HT1080 (cell line): ENCODE data around the gene GRN. TPM values are rescaled to one million over a fixed set of nuclear protein-coding genes. Genes with fewer than 3 reads are reported as not detected.

Experiments
- DNase-seq: peaks from one replicate; pipeline ENCODE4 v3.0.0-alpha.2; 2015; ENCODE audit warnings: low read depth
- polyA plus RNA-seq, 2 experiments: library from polyadenylated mRNA; depleted of rRNA; stranded (reverse); fragments of >200 nt; gene quantifications; 2 replicates each; pipeline ENCODE4 v1.2.3, GENCODE V29; 2015
- total RNA-seq: library from RNA; depleted of rRNA; stranded (reverse); fragments of >200 nt; shearing (Covaris generic); gene quantifications from 2 replicates; pipeline ENCODE4 v1.2.3, GENCODE V29; 2014; rRNA removed

The GRN gene
- 139 and 191 TPM in 2 replicates for total RNA-seq
- polyA plus RNA-seq (2015; cell fraction: cytosol; rRNA removed): 180 and 191 TPM in 2 replicates
- 360 and 432 TPM in 2 replicates for polyA plus RNA-seq (2015; cell fraction: nucleus; rRNA removed)

DNA sequence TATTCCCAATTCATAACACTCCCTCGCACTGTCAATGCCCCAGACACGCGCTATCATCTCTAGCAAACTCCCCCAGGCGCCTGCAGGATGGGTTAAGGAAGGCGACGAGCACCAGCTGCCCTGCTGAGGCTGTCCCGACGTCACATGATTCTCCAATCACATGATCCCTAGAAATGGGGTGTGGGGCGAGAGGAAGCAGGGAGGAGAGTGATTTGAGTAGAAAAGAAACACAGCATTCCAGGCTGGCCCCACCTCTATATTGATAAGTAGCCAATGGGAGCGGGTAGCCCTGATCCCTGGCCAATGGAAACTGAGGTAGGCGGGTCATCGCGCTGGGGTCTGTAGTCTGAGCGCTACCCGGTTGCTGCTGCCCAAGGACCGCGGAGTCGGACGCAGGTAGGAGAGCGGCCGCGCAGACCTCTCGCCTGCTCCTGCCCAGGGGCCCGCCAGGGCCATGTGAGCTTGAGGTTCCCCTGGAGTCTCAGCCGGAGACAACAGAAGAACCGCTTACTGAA, at the start of gene GRN:
TSS of gene GRN (plus strand) at position 364 of the 515 bp plus-strand sequence. CDS start 3,863 bp downstream, outside the sequence.
- peak; percentile 99 for DNase-seq

DNA sequence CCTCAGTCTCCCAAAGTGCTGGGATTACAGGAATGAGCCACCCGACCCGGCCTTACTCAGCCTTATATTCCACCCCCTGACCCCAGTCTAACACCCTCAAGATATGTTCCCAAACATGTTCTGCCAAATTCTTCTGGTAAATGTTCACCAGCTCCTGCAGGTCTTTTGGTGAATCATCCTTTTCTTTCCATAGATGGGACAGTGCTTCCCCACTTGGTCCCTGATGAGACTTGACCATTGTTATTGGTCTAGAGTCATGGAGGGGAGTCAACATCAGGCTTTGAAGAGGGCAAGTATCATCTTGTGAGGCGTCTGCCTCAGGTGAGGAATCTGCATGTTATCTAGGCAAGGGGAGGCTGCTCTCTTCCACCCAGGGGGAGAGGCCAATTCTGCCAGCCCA, 47.1 kb upstream of the GRN start:
- no peak for DNase-seq

DNA sequence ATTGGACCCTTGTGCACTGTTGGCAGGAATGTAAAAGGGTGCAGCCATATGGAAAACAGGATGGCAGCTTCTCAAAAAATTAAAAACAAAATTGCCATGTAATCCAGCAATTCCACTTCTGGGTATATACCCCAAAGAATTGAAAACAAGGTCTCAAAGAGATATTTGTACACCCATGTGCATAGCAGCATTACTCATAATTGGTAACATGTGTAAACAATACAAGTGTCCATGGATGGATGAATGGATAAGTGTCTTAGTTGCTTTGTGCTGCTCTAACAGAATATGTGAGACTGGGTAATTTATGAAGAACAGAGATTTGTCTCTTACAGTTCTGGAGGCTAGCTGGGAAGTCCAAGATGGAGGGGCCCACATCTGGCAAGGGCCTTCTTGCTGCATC, 40.5 kb upstream of the GRN start:
- DNase-seq: no peak

DNA sequence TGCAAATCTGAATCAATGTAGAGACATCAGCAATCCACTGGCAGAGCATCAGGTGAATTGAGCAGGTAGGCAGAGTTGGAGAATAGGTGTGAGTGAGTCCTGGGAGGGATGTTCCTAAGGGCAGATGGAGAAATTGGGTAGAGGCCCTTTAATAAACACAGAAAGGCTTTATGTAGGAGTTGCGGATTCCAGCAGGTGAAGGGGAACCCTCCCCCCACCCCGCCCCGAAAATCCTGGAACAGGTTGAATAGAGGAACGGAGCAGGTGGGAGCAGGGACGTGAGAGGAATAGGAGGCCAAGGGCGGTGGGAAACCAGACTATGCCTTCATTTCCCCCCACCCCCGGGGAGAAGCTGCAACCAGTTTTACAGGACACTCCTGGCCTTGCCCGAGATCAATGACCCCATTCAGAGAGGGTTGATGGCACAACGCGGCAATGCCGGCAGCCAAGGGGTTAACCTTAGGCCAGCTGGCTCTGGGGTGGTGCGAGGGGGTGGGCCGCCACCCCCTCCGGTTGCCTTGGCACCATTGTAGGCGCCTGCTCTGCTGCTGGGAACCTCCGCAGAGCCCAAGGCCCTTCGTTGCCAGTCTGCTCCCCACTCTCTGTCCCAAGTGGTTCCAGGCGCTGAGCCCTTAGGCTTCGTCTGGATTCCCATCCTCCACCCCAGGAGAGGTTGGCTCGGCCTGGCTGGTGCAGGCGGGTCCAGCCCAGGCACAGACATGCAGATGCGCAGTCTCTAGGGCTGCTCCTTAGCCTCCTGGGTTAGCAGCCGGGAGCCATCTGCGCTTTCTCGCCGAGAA, 37.5 kb upstream of the GRN start:
- DNase-seq: no peak

DNA sequence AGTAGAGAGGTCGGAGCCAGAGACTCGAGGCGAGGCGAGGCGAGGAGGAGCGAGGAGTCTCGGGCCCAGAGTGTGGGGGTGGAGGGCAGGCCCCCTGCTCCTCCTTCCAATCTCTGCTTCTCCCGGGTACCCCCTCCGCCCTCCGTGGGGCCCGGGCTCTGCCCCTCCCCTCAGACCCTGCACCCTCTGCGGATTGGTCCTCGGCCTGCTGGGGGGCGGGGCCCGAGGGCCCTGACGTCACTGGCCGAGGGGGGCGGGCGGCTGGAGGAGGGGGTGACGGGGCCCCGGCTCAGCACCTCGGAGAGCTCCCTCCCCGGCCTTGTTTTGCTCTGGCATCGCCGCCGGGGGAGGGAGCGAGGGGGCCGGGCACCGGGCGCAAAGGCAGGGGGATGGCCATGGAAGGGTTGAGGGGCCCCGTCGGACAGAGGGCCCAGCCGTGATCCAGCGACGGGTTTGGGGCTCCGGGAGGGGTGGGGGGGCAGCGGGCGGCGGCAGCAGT, 36.7 kb upstream of the GRN start, which contains the start of gene RUNDC3A:
TSS of gene RUNDC3A (plus strand) at position 282 of the 499 bp plus-strand sequence. CDS start 232 bp downstream, outside the sequence.
- no peak for DNase-seq

DNA sequence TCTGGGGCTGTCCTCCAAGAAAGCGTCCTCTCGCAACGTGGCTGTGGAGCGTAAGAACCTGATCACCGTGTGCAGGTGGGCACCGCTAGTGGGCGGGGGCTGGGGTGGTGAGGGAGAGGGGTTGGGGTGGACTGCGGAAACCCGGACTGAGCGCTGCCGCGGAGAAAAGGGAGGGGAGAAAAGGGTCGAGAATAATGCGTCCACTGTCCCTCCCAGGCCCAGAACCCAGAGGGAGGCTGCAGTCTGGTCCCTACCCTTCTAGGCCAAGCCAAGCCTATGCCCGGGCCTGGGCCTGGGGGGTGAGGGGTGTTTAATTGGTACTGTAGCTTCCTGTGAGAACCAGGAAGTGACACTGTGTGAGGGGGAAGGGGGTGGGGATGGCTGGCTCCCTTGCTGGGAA, 36.2 kb upstream of the GRN start:
- DNase-seq: no peak

DNA sequence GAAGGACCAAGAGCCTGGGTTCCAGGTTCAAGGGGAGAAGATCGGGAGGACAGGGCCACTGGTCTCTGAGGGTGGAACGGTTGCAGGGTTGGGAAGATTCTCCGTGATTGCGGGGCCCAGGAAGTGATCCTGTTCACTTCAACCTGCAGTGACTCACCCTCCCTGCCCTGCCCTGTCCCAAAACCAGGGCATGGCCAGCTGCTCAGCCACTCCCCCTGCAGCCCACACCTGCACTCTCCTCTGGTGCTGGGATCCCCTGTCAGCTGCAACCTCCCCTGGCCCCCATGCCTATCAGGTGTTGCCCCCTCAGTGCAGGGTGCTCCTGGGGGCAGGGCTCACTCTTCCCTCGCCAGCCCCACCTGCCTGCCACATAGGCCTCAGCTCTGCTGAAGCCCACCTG, 35.6 kb upstream of the GRN start:
- DNase-seq: no peak

DNA sequence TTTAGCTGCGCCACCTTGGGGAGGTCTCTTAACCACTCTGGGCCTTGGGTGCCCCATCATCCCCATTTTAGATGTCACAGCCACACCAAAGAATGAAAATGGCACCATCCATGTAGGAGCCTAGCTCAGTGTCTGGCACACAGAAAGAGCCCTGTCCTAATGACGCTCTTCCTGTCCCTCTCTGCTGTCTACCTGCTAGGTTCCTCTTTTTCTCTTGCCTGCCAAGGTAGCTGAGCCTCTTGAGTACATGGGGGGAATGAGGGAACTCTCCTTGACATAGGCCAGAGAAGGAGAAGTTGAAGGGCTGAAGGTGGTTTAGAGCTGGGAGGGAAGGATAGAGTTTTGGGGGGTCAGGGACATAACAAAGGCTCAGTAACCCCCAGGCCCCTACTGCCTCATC, 34.9 kb upstream of the GRN start:
- no peak for DNase-seq

DNA sequence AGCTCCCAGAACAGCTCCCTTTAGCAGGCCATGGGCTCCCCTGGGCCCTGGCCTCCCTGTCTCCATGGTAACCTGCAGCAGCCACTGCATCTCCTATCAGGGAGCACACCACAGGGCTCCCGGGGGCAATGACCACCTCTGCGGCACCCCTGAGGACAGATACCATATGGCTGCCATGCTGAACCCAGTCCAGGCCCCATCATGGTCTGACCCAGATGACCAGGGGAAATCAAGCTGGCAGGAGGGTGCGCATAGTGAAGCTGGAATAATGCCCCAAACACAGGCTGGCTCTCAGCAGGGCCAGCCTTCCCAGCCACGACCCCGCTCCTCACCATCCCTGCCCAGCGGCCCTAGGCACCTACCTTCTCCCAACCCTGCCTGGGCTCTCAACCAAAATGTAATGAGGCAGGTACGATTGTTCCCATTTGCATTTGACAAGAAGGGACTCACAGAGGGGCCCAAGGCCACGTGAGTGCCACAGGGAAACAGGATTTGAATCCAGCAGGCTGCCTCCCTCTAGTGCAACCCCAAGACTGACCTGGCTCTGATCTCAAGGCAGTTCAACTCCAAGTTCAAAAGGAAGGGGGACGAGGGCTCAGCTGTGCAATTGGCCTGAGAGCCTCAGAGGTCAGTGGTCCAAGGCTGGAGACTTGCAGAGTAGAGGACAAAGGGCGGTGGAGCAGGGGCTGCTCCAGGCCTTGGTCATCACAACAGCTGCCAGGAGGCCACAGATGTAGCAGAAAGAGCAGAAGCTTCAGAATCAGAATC, 34.3 kb upstream of the GRN start:
- DNase-seq: no peak

DNA sequence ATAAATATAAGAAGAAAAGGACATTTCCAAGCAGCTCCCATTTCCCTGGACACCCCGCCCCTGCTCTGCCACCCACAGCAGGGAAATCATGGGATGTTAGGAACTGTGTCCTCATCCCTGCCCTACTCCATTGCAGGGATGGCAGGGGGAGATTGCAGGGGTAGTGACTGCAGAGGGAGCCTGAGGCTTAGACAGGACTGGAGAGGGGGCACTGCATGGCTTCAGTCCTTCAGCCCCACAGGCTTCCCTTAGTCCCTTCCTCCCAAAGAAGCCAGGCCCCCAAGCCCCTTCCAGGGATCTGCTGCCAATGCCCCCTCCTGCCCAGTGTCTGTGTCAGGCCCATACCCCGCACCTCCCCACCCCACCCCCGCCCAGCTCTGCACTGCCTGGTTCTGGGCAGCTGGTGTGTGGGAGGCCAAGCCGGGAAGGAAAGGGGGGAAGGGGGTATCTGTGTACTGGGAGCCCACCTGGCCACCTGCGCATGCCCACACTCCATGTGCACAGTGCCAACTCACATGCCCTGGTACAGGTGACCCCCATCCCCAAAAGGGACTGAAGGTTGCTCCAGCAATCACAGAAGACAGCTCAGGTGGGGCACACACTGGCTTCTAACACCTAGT, 33.4 kb upstream of the GRN start:
- no peak for DNase-seq

DNA sequence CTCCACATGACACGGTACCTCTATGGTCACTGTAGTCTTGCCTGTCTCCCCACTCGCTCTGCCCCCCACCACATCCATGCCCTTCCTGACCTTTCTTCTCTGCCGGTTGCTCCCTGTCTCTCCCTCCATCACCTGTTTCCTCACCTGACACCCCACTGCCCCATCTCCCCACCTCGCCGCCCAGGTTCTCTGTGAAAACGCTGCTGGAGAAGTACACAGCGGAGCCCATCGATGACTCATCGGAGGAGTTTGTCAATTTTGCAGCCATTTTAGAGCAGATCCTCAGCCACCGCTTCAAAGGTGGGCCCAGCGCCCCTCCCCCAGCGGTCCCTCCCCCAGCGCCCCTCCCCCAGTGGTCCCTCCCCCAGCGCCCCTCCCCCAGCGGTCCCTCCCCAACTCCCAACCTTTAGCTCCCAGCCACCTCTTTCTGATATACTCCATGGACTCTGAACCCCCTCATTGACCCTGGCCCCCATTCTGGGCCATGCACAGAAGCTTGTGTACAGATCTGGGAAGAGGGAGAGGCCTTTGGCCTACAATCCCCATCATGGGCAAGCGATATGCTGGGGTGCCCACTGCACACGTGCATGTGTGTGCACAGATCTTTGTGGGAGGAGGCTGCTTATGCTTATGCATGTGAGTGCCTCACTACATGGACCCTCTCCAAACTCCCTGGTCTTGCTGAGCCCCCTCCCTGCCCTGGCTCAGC, 32.6 kb upstream of the GRN start:
- DNase-seq: no peak

DNA sequence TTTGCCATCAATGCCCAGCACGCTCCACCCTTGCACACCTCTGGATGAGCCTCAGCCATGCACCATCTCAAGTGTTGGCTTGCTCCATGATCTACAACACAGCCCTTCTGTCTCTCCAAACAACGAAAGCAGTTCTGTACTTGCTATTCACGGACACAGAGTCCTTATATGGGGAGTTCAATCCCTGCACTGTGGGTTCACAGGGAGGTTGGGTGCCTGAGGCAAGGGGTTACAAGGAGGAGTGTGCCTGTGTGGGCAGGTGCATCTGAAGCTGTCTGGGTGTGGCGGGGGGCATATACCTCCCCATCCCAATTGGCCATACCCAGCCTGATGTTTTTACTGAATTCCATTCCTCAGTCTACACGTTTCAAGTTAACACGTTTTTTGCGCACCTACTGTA, 31.1 kb upstream of the GRN start:
- DNase-seq: no peak

DNA sequence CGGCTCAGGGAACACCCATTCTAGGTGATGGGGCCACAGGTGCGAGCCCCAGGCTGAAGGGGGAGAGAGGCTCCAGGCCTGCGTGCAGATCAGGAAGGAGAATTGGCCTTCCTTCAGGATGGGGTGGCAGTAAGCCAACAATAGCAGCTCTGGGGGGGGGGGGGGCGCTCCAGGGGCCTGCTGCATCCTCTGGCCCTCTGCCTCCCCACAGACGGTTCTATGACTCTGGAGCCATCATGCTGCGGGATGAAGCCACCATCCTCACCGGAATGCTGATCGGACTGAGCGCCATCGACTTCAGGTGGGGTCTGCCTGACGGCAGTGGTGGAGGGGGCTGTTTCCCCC, 30.6 kb upstream of the GRN start:
- DNase-seq: no peak

DNA sequence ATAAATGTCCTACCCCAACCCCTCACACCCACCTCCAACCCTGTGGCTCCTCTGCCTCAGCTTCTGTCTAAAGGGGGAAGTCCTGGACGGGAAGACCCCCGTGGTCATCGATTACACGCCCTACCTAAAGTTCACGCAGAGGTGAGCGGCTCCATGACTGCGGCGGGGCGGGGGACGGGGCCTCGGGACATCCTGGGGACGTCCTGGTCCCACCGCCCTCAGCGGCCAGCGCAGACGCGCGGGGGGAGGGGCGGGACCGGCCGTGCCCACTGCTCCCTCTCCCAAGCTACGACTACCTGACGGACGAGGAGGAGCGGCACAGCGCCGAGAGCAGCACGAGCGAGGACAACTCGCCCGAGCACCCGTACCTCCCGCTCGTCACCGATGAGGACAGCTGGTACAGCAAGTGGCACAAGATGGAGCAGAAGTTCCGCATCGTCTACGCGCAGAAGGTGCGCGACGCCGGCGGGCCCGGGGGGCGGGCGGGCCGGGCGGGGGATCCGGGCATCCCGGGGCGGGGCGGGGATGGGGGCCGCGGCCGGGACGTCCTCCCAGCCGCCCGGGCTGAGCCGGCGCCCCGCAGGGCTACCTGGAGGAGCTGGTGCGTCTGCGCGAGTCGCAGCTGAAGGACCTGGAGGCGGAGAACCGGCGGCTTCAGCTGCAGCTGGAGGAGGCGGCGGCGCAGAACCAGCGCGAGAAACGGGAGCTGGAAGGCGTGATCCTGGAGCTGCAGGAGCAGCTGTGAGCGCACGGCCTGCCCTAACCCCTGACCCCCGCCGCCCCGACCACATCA, 30.0 kb upstream of the GRN start:
- DNase-seq: no peak

DNA sequence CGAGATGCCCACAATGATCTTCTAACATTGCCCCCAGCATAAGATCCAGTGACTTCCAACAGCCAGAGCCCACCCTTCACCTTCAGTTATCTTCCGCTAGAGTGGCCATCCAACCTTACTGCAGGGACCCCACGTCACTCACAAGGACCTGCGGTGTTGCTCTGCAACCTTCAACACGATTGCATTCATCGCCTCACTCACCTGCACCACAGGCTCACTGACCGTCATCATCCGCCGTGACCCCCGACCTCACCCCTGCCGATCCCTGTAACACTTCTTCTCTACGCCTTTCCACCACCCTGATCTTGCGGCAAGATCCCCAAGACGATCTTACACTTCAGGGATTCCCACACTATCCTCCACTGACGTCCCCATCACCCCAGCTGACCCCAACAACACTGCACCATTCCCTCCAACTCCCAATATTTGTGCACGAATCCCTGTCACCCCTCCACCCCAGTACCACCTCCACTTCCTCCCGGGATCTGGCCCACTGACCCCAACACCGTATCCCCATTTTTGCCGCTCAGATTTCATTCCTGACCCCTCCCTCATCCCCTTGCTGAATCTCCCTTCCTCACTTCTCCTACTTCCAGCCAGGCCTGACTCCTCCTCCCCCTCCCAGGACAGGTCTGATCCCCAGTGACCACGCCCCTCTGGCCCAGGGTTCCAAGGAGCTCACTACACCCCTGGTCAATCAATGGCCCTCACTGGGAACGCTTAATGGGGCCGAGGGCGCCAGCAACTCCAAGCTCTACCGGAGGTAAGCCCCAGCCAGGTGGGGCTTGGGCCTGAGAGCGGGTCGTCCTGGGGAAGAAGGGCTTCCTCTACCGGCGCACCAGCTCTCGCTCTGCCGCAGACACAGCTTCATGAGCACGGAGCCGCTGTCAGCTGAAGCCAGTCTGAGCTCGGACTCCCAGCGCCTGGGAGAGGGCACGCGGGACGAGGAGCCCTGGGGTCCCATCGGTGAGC, 29.1 kb upstream of the GRN start:
- no peak for DNase-seq

DNA sequence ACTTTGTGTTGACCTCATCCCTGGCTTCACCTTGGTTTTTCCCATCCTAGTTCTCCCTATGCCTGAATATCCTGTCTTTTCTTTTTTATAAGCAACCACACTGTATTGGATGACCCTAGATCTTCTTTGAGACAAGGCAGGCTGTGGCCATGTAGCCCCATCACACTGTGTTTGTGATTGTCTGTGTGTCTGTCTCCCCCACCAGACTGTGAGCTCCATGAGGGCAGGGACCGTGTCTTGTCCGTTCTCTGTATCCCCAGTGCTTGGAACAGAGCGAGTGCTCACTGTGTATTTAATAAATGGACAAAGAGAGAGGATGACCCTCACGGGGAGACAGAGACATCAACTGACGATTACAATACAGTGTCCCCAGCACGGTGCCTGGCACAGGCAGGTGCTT, 27.6 kb upstream of the GRN start:
- DNase-seq: no peak

DNA sequence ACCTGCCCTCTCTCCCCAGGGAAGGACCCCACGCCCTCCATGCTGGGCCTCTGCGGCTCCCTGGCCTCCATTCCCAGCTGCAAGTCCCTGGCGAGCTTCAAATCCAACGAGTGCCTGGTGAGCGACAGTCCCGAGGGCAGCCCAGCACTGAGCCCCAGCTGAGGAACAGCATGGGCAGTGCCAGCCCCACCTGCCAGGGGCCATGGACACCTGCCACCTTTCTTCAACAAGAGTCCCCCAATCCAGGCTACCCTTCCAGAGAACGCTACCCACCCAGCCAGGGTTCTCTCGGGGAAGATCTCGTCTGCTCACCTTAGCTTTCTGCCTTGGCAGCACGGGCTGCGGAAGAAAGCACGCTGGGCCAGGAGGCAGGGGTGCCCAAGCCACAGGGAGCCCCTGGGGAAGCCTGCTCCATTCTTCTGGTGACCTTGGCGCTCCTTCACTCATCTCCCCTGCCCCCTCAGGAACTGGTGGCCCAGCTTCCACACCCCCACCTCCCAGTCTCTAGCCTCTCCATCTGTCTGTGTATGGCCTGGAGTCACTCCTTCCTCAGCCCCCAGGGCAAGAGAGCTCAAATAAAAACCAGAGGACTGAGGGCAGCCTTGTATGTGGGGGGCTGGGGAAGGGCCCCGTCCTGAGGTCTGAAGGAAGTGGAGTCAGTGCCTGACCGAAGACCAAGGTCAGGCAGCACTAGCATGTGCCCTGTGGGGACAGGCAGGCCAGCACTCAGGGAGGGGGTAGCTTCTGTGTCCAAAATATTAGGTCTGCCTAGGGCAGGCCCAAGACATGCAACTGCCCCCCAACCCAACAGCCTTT, 26.8 kb upstream of the GRN start:
- DNase-seq: no peak

DNA sequence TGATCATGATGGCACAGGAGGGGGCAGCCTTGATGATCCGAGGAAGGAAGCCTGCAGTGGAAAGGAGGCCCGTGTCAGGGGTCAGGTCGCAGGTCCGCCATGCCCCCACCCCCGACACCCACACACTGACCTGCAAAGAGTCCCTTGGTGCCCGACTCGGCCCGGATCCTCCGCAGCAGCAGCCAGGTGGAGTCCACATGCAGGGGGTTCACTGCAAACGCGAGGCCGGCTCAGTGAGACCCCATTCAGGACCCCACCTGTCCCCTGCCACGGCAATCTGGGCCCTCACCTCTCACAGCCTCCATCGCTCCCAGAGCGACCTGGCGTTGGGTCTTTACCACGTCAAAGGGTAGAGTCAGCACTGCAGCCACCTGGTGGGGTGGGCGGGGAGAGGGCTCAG, 25.0 kb upstream of the GRN start:
- DNase-seq: no peak
